Natural killer cell (primary cell): Measurements from ENCODE around the gene CCNL2. TPM values are rescaled to one million over a fixed set of nuclear protein-coding genes. Genes with fewer than 3 reads are reported as not detected.
A peak's percentile ranks its signal among the peaks of the same experiment; 100 is the strongest.
"Not testable (repeated sequence)": the region's sequence is repeated elsewhere in the genome, so short reads cannot be mapped to it uniquely, and the experiment has no call there.

ENCODE experiments used
- ATAC-seq, 3 donors: fragments of 150-1000 bp in 2 of 3; fragments of 200-7000 bp in 1 of 3; cut with Tn5 transposase; 1 replicate in 1 of 3; 2 replicates in 2 of 3; pipeline ENCODE4 v1.10.0; 2021; ENCODE audit warnings: mild to moderate bottlenecking in 2 of 3, moderate library complexity in 2 of 3
- DNase-seq, 2 donors: peaks; one replicate each; pipeline versions ENCODE4 v3.0.0 to v3.0.0-alpha.2; 2013 to 2021; ENCODE audit warnings: mixed read lengths in 1 of 2
- H3K27ac ChIP-seq: one replicate; pipeline ENCODE4 v1.5.1; 2013; ENCODE audit warnings: mild to moderate bottlenecking, low read length
- H3K27me3 ChIP-seq: one replicate; pipeline ENCODE4 v1.6.1; 2013; ENCODE audit warnings: low read length; ENCODE audit not compliant: control insufficient read depth, insufficient read depth
- H3K36me3 ChIP-seq: one replicate; pipeline ENCODE4 v1.6.1; 2013; ENCODE audit warnings: low read length; ENCODE audit not compliant: control insufficient read depth, insufficient read depth
- H3K4me1 ChIP-seq: one replicate; pipeline ENCODE4 v1.6.1; 2013; ENCODE audit warnings: low read length; ENCODE audit not compliant: control insufficient read depth, insufficient read depth
- H3K4me3 ChIP-seq: one replicate; pipeline ENCODE4 v1.5.1; 2013; ENCODE audit warnings: low read length
- H3K9me3 ChIP-seq: one replicate; pipeline ENCODE4 v1.6.1; 2013; ENCODE audit warnings: low read length; ENCODE audit not compliant: control insufficient read depth, insufficient read depth
- H3K27ac Mint-ChIP-seq, 2 donors: one replicate each; pipeline ENCODE4 v1.8.0; 2022; ENCODE audit warnings: mild to moderate bottlenecking in 2 of 2, mixed read lengths in 2 of 2, moderate library complexity in 1 of 2
- H3K27me3 Mint-ChIP-seq, 2 donors: one replicate each; pipeline ENCODE4 v1.8.0; 2022; ENCODE audit warnings: low read depth in 2 of 2, mixed read lengths in 2 of 2
- H3K36me3 Mint-ChIP-seq: one replicate; pipeline ENCODE4 v1.8.0; 2022; ENCODE audit warnings: mixed read lengths
- H3K4me1 Mint-ChIP-seq, 2 donors: one replicate each; pipeline ENCODE4 v1.8.0; 2022; ENCODE audit warnings: mixed read lengths in 2 of 2
- H3K4me3 Mint-ChIP-seq: one replicate; pipeline ENCODE4 v1.8.0; 2022; ENCODE audit warnings: mild to moderate bottlenecking, moderate library complexity, mixed read lengths
- H3K9me3 Mint-ChIP-seq, 2 donors: one replicate each; pipeline ENCODE4 v1.8.0; 2022; ENCODE audit warnings: mixed read lengths in 2 of 2
- CTCF ChIP-seq: fragments of 200-600 bp; IDR thresholded peaks from one replicate; pipeline ENCODE4 v1.8.0; 2022; ENCODE audit warnings: antibody characterized with exemption
- WGBS: methylation state at CpG from one replicate; pipeline ENCODE4 v1.1.7; 2013; ENCODE audit warnings: missing lambda C conversion rate; ENCODE audit not compliant: insufficient coverage; 5-methylcytosine and 5-hydroxymethylcytosine counted together
- intact Hi-C: fragments of 100-400 bp; cut with micrococcal nuclease; formaldehyde crosslinking; loops from one replicate; pipeline ENCODE4 v1.14.2; 2022
- total RNA-seq, 4 donors: library from RNA; stranded (reverse); fragments of 120-200 nt in 1 of 4; gene quantifications; one replicate each; pipeline versions ENCODE4 v1.2.3 to v1.2.4, GENCODE V29; 2013 to 2022

Gene CCNL2
- 100 to 1,000 TPM; 253 to 281 (median 274) TPM for total RNA-seq
- 170 TPM for total RNA-seq (2013)

- WGBS, result under 1% methylated on average over 86 of the region's 86 CpGs
- Histone ChIP-seq H3K4me1 (peaks cover 31% of the 10 kb centered on the region), H3K9me3 (no peaks in the 10 kb centered on the region), H3K4me3 (peak within 1 kb of the TSS; percentile 100), H3K36me3 (peaks cover 48% of the 10 kb centered on the region), H3K27me3 (no peaks in the 10 kb centered on the region), H3K27ac (peak within 1 kb of the TSS; percentile 92)
- ATAC-seq (peak; percentile 93 to 99 (median 95)), DNase-seq (peak; percentile 99)
- Mint-ChIP-seq H3K4me1 (peaks cover 29 to 46% of the 10 kb centered on the region in 2 donors), H3K36me3 (peaks cover 5% of the 10 kb centered on the region), H3K27ac (peak within 1 kb of the TSS; percentile 86 to 94), H3K4me3 (peak within 1 kb of the TSS; percentile 93), H3K27me3 (no peaks in the 10 kb centered on the region), H3K9me3 (no peaks in the 10 kb centered on the region)
- intact Hi-C loops, result loop anchor here (1.0 kb wide), 2 partner anchors 8 to 24 kb away; partner anchors contain the start of genes AURKAIP1 and MRPL20
- peak; percentile 47 for TF ChIP-seq CTCF
Measured at GRCh38 chr1:1399187-1399871, at the start of gene CCNL2. TSS of gene CCNL2 (minus strand) at chr1:1399335. CDS start at chr1:1399306, 29 bp downstream.

GRCh38 chr1:1446631-1447030, 47.5 kb upstream of the CCNL2 start:
- H3K36me3 Mint-ChIP-seq, DNase-seq, H3K27ac Mint-ChIP-seq, H3K27me3 ChIP-seq, H3K27me3 Mint-ChIP-seq, H3K9me3 ChIP-seq, H3K27ac ChIP-seq, intact Hi-C loops, H3K9me3 Mint-ChIP-seq, H3K4me3 ChIP-seq, H3K4me1 Mint-ChIP-seq, H3K4me3 Mint-ChIP-seq, H3K4me1 ChIP-seq, ATAC-seq, H3K36me3 ChIP-seq: not testable (repeated sequence)
- 95% methylated on average over 12 of the region's 19 CpGs for WGBS

- Histone ChIP-seq H3K27me3 (peaks cover 10% of the 10 kb centered on the region), H3K4me1 (peaks cover 6% of the 10 kb centered on the region), H3K4me3 (no peak overlapping the region), H3K9me3 (no peaks in the 10 kb centered on the region), H3K36me3 (no peaks in the 10 kb centered on the region), H3K27ac (no peak overlapping the region)
- Mint-ChIP-seq H3K27ac (no peak overlapping the region), H3K9me3 (no peaks in the 10 kb centered on the region), H3K27me3 (peaks cover 0 to 3% of the 10 kb centered on the region in 2 donors), H3K36me3 (no peaks in the 10 kb centered on the region), H3K4me3 (no peak overlapping the region), H3K4me1 (peaks cover 4 to 6% of the 10 kb centered on the region in 2 donors)
- ATAC-seq (no peak), DNase-seq (no peak)
- intact Hi-C loops, result no loop called here
- WGBS, result 92% methylated on average over 32 of the region's 32 CpGs
- no peak for TF ChIP-seq CTCF
Measured at GRCh38 chr1:1442069-1442770, 43.1 kb upstream of the CCNL2 start.
